GM12891 (cell line): ENCODE data around the gene GPX4.

Experiments
- PAX5 ChIP-seq: IDR thresholded peaks from 2 replicates; pipeline ENCODE4 v1.6.1; 2011; ENCODE audit warnings: low read length, moderate library complexity, mild to moderate bottlenecking; ENCODE audit not compliant: insufficient read depth, severe bottlenecking
- POLR2A ChIP-seq: IDR thresholded peaks from 2 replicates; pipeline ENCODE4 v1.6.1; 2011; ENCODE audit warnings: low read depth, low read length, control low read depth
- POLR2AphosphoS5 ChIP-seq: IDR thresholded peaks from 2 replicates; pipeline ENCODE4 v1.6.1; 2011; ENCODE audit warnings: low read depth, low read length, control low read depth
- SPI1 ChIP-seq: IDR thresholded peaks from 2 replicates; pipeline ENCODE4 v1.6.1; 2011; ENCODE audit warnings: low read depth, low read length, control low read depth
- TAF1 ChIP-seq: IDR thresholded peaks from 2 replicates; pipeline ENCODE4 v1.6.1; 2011; ENCODE audit warnings: low read depth, low read length, control low read depth

DNA sequence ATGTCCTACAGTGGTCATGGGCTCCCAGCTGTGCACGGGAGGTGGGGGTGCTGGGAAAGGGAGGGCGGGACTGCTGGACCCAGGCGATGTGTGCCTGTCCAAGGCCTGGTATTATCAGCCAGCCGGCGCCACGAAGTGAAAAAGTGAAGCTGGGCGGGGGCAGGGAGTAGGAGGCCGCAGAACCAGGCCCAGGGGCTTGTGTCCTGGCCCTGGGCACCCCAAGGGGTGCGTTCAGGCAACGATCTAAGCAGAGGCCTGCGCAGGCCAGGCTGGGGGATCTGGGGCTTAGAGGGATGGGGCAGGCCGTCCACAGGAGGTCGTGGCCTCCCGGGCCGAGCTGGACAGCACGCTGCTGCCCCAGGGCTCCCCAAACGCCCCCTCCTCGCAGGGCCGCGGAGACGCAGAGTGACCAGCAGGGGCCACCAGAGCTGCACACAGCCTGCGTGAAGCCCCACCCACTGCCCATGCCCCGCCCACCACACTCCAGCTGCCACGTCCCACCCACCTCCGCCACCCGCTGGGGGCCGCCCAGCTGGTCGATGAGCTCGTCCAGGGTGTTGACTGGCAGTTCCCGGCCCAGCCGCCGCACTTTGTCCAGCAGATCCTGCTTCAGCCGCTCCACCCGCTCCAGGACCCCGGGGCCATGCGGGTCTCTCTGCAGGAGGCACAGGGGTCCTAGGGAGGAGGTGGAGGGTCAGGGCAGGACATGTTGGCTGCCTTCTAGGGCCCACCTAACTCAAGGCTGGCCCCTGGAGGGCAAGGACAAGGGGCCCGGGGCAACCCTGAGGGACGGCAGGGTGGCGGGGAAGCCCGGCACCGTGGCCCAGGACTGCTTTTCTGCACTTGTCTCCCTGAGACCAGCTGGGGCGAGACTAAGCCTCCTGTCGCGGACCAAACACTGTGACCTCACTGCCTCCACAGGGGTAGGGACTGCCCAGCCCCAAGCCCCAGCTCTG is 9.5 kb downstream of the GPX4 start:
- TF ChIP-seq POLR2A: no peak
- TF ChIP-seq SPI1: no peak
- peak; percentile 32 for TF ChIP-seq POLR2AphosphoS5
- TF ChIP-seq TAF1: no peak
- no peak for TF ChIP-seq PAX5
